H1 (cell line): Measurements from ENCODE around the gene RSPH9. TPM values are rescaled to one million over a fixed set of nuclear protein-coding genes. Genes with fewer than 3 reads are reported as not detected.

Experiments
- CTCF ChIA-PET: fragments of 300-600 bp; sonication (Branson Sonifier 250); formaldehyde crosslinking; loops from one replicate; lab custom pipeline; 2021; ENCODE audit not compliant: partially characterized antibody; lab: Charles Lee
- POLR2A ChIA-PET: fragments of 300-600 bp; sonication (Branson Sonifier 250); formaldehyde crosslinking; loops from one replicate; lab custom pipeline; 2021; ENCODE audit warnings: inconsistent platforms; ENCODE audit not compliant: partially characterized antibody; lab: Charles Lee
- DNase-seq, 2 experiments: peaks; one replicate each; pipeline versions ENCODE4 v3.0.0 to v3.0.0-alpha.2; 2010 to 2022; ENCODE audit warnings: low spot score in 2 of 2, low read depth in 1 of 2, mixed read lengths in 1 of 2
- FAIRE-seq: peaks from 2 replicates; lab custom pipeline; 2011; peaks lifted over from hg19 to GRCh38; lab: Jason Lieb, UNC
- H2AFZ ChIP-seq: 2 replicates; pipeline ENCODE4 v1.8.1; 2012; ENCODE audit warnings: low read length, inconsistent platforms
- H2AK5ac ChIP-seq: 2 replicates; pipeline ENCODE4 v1.6.1; 2013; ENCODE audit warnings: low read depth, low read length
- H2BK120ac ChIP-seq: replicated peaks from 2 replicates; pipeline ENCODE3; 2013; ENCODE audit warnings: low read depth, low read length, inconsistent platforms
- H2BK12ac ChIP-seq: 2 replicates; pipeline ENCODE4 v1.6.1; 2013; ENCODE audit warnings: low read depth, low read length
- H2BK15ac ChIP-seq: 2 replicates; pipeline ENCODE4 v1.6.1; 2013; ENCODE audit warnings: low read length
- H2BK20ac ChIP-seq: 2 replicates; pipeline ENCODE4 v1.6.1; 2013; ENCODE audit warnings: low read length
- H2BK5ac ChIP-seq: 2 replicates; pipeline ENCODE4 v1.6.1; 2013; ENCODE audit warnings: low read depth, low read length
- H3K14ac ChIP-seq: 2 replicates; pipeline ENCODE4 v1.6.1; 2013; ENCODE audit warnings: inconsistent platforms; ENCODE audit not compliant: insufficient read length
- H3K18ac ChIP-seq: 2 replicates; pipeline ENCODE4 v1.6.1; 2013; ENCODE audit warnings: low read length; ENCODE audit errors: extremely low read depth
- H3K23ac ChIP-seq: 2 replicates; pipeline ENCODE4 v1.6.1; 2013; ENCODE audit warnings: inconsistent platforms; ENCODE audit not compliant: insufficient read length
- H3K23me2 ChIP-seq: 2 replicates; pipeline ENCODE4 v1.6.1; 2013; ENCODE audit warnings: low read depth, low read length
- H3K27ac ChIP-seq: 2 replicates; pipeline ENCODE4 v1.6.1; 2011; ENCODE audit warnings: low read depth, low read length, inconsistent platforms
- H3K27me3 ChIP-seq, 4 experiments: replicated peaks in 1 of 4; 1 replicate in 1 of 4; 2 replicates in 3 of 4; pipeline versions ENCODE4 v1.6.1 to v1.8.1; 2011 to 2013; ENCODE audit warnings: low read length in 3 of 4, mild to moderate bottlenecking in 3 of 4, inconsistent platforms in 2 of 4, mixed read lengths in 2 of 4, moderate library complexity in 1 of 4; ENCODE audit not compliant: control insufficient read depth in 3 of 4, insufficient read depth in 3 of 4; ENCODE audit errors: extremely low read depth in 1 of 4
- H3K36me3 ChIP-seq, 4 experiments: 2 replicates each; pipeline versions ENCODE4 v1.6.1 to v1.8.1; 2011 to 2013; ENCODE audit warnings: mild to moderate bottlenecking in 4 of 4, low read length in 3 of 4, moderate library complexity in 2 of 4, control low read depth in 1 of 4, inconsistent platforms in 1 of 4; ENCODE audit not compliant: insufficient read depth in 4 of 4, control insufficient read depth in 2 of 4
- H3K4ac ChIP-seq: replicated peaks from 2 replicates; pipeline ENCODE3; 2013; ENCODE audit warnings: low read length, low read depth, mixed read lengths, inconsistent platforms; ENCODE audit not compliant: insufficient read length
- H3K4me1 ChIP-seq, 4 experiments: replicated peaks in 1 of 4; 1 replicate in 1 of 4; 2 replicates in 3 of 4; pipeline versions ENCODE4 v1.6.1 to v1.8.1; 2011 to 2013; ENCODE audit warnings: low read length in 3 of 4, inconsistent platforms in 2 of 4, mixed read lengths in 1 of 4; ENCODE audit not compliant: insufficient read depth in 4 of 4, control insufficient read depth in 3 of 4
- H3K4me2 ChIP-seq, 2 experiments: 2 replicates each; pipeline versions ENCODE4 v1.6.1 to v1.8.1; 2011 to 2013; ENCODE audit warnings: low read depth in 2 of 2, low read length in 2 of 2, control low read depth in 1 of 2, inconsistent platforms in 1 of 2, mild to moderate bottlenecking in 1 of 2; ENCODE audit not compliant: insufficient read depth in 1 of 2
- H3K4me3 ChIP-seq, 4 experiments: fragments of 200-600, 300-600 bp in 1 of 4; sonication (generic), shearing (Covaris generic), sonication (Bioruptor Twin) in 1 of 4; 2 replicates each; pipeline versions ENCODE4 v1.5.1 to v1.8.1; 2011 to 2016; ENCODE audit warnings: low read length in 4 of 4, low read depth in 3 of 4, control low read depth in 2 of 4, inconsistent platforms in 2 of 4, mild to moderate bottlenecking in 2 of 4, mixed read lengths in 1 of 4, moderate library complexity in 1 of 4; ENCODE audit not compliant: insufficient read depth in 2 of 4; ENCODE audit errors: extremely low read depth in 1 of 4
- H3K56ac ChIP-seq: replicated peaks from 2 replicates; pipeline ENCODE3; 2013; ENCODE audit warnings: low read depth, mild to moderate bottlenecking, mixed read lengths, low read length, inconsistent platforms; ENCODE audit not compliant: insufficient read length
- H3K79me1 ChIP-seq: 2 replicates; pipeline ENCODE4 v1.6.1; 2013; ENCODE audit warnings: low read depth, low read length, control low read depth
- H3K79me2 ChIP-seq, 2 experiments: 2 replicates each; pipeline versions ENCODE4 v1.6.1 to v1.8.1; 2012 to 2013; ENCODE audit warnings: low read length in 2 of 2, mild to moderate bottlenecking in 2 of 2, inconsistent platforms in 1 of 2; ENCODE audit not compliant: insufficient read depth in 2 of 2, control insufficient read depth in 1 of 2
- H3K9ac ChIP-seq, 4 experiments: replicated peaks in 1 of 4; 1 replicate in 1 of 4; 2 replicates in 3 of 4; pipeline versions ENCODE4 v1.6.1 to v1.8.1; 2011 to 2013; ENCODE audit warnings: low read depth in 3 of 4, low read length in 3 of 4, control low read depth in 2 of 4, mild to moderate bottlenecking in 2 of 4, moderate library complexity in 2 of 4, inconsistent platforms in 1 of 4; ENCODE audit errors: extremely low read depth in 1 of 4
- H3K9me3 ChIP-seq, 2 experiments: 2 replicates each; pipeline versions ENCODE4 v1.6.1 to v1.8.1; 2012 to 2013; ENCODE audit warnings: mild to moderate bottlenecking in 2 of 2, moderate library complexity in 2 of 2, control low read depth in 1 of 2, inconsistent platforms in 1 of 2, low read depth in 1 of 2, low read length in 1 of 2, mixed read lengths in 1 of 2; ENCODE audit not compliant: insufficient read depth in 2 of 2
- H4K20me1 ChIP-seq, 2 experiments: replicated peaks in 1 of 2; 2 replicates each; pipeline versions ENCODE3 to v1.8.1; 2011 to 2013; ENCODE audit warnings: inconsistent platforms in 2 of 2, low read length in 2 of 2, mild to moderate bottlenecking in 1 of 2; ENCODE audit not compliant: insufficient read depth in 2 of 2, control insufficient read depth in 1 of 2
- H4K5ac ChIP-seq: 2 replicates; pipeline ENCODE4 v1.6.1; 2013; ENCODE audit warnings: low read length, low read depth, mixed read lengths, inconsistent platforms; ENCODE audit not compliant: insufficient read length
- H4K8ac ChIP-seq: 2 replicates; pipeline ENCODE4 v1.8.0; 2013; ENCODE audit warnings: mild to moderate bottlenecking, moderate library complexity, low read length, inconsistent platforms; ENCODE audit not compliant: insufficient read depth; ENCODE audit errors: extremely low read depth
- H4K91ac ChIP-seq: replicated peaks from 2 replicates; pipeline ENCODE3; 2013; ENCODE audit warnings: low read length, mixed read lengths, inconsistent platforms; ENCODE audit not compliant: insufficient read length
- ASH2L ChIP-seq: fragments of 200-600, 300-600 bp; sonication (generic); IDR thresholded peaks from one replicate; pipeline ENCODE4 v1.7.1; 2017; ENCODE audit warnings: low read length
- CHD2 ChIP-seq: IDR thresholded peaks from 2 replicates; pipeline ENCODE4 v1.6.1; 2012; ENCODE audit warnings: low read length, improper control_type of control experiment
- EP300 ChIP-seq, 2 experiments: IDR thresholded peaks; 1 replicate in 1 of 2; 2 replicates in 1 of 2; pipeline ENCODE4 v1.6.1; 2011 to 2012; ENCODE audit warnings: low read depth in 2 of 2, low read length in 2 of 2, mild to moderate bottlenecking in 2 of 2, borderline replicate concordance in 1 of 2, inconsistent platforms in 1 of 2, moderate library complexity in 1 of 2
- RFX5 ChIP-seq: IDR thresholded peaks from 2 replicates; pipeline ENCODE4 v1.6.1; 2011; ENCODE audit warnings: low read depth, low read length, improper control_type of control experiment, borderline replicate concordance
- SP2 ChIP-seq: IDR thresholded peaks from 2 replicates; pipeline ENCODE4 v1.6.1; 2012; ENCODE audit warnings: mild to moderate bottlenecking, low read length, inconsistent platforms
- ZNF274 ChIP-seq: IDR thresholded peaks from 2 replicates; pipeline ENCODE4 v1.7.0; 2012; ENCODE audit warnings: low read length, borderline replicate concordance; ENCODE audit errors: extremely low read depth
- WGBS, 2 experiments: shearing (Covaris generic) in 1 of 2; methylation state at CpG; one replicate each; pipeline versions ENCODE4 v1.1.6 to v1.1.7; 2013 to 2015; ENCODE audit warnings: low lambda C conversion rate in 2 of 2, mixed read lengths in 2 of 2, inconsistent platforms in 1 of 2, low coverage in 1 of 2, missing lambda C conversion rate in 1 of 2; ENCODE audit not compliant: insufficient replicate concordance in 2 of 2, insufficient coverage in 1 of 2, insufficient read length in 1 of 2; ENCODE audit errors: extremely low coverage in 1 of 2, missing lambda C conversion rate in 1 of 2; 5-methylcytosine and 5-hydroxymethylcytosine counted together
- polyA plus RNA-seq, 7 experiments: library from polyadenylated mRNA; depleted of rRNA in 3 of 7; stranded (reverse) in 5 of 7; unstranded in 2 of 7; fragments of >200 nt in 5 of 7; fragments of 200-250 nt in 2 of 7; gene quantifications; 1 replicate in 5 of 7; 2 replicates in 1 of 7; 4 replicates in 1 of 7; pipeline versions ENCODE4 v1.2.1 to v1.2.3, GENCODE V29; 2011 to 2013; ENCODE audit warnings: missing spikeins in 2 of 7, mixed read lengths in 2 of 7
- total RNA-seq: library from RNA; stranded (reverse); fragmentation: NEBNext Ultra II Directional; extraction: Animal tissue kit (Norgen Biotek cat#: 25700); gene quantifications from 2 replicates; pipeline ENCODE4 v1.2.1, GENCODE V29; 2021
- TF ChIP-seq, protein P1 (sequence below): IDR thresholded peaks from 2 replicates; pipeline ENCODE4 v1.6.1; 2012; ENCODE audit warnings: inconsistent platforms

RSPH9 gene
- total and polyA plus RNA-seq, 2 of the 8 experiments (the other 6 are each of a cell fraction or from before 2014, with no cell fraction given), result 0.15 to 0.23 TPM

DNA sequence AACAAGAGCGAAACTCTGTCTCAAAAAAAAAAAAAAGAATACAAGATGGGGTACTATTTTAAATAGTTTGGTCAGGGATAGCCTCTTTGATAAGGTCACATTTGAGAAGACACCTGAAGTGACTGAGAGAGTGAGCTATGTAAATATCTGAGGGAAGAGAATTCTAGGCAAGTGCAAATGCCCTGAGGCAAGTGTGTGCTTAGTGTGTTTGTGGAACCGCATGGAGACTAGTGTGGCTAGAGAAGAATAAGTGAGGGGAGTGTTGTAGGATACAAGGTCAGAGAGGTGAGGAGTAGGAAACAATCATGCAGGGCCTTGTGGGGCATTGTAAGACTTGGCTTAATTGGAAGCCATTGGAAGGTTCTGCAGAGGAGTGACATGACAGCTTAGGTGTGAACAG lies 3.4 kb downstream of the RSPH9 start:
- Histone ChIP-seq H4K20me1 (no peaks in the 10 kb centered on the region), H3K4me2 (no peak overlapping the region), H4K8ac (no peak overlapping the region), H3K56ac (peak overlapping the region; percentile 59), H3K23ac (no peak overlapping the region), H3K79me2 (no peaks in the 10 kb centered on the region), H4K91ac (no peak overlapping the region), H4K5ac (no peak overlapping the region), H2BK15ac (no peak overlapping the region), H3K27me3 (no peaks in the 10 kb centered on the region), H2BK5ac (no peak overlapping the region), H3K79me1 (no peaks in the 10 kb centered on the region), H2BK12ac (no peak overlapping the region), H3K27ac (no peak overlapping the region), H2AK5ac (no peak overlapping the region; the same call in 1 of the 2 replicates), H3K9ac (no peak overlapping the region), H2BK20ac (peak overlapping the region; percentile 72; the same call in 1 of the 2 replicates), H3K23me2 (peaks cover 3% of the 10 kb centered on the region; the same call in 1 of the 2 replicates), H3K9me3 (no peaks in the 10 kb centered on the region), H2AFZ (no peak overlapping the region), H3K4me3 (no peak overlapping the region), H3K18ac (no peak overlapping the region), H3K4me1 (no peaks in the 10 kb centered on the region; a peak in 1 of 7 replicates), H3K4ac (peak overlapping the region; percentile 69), H3K36me3 (no peaks in the 10 kb centered on the region), H2BK120ac (no peak overlapping the region), H3K14ac (no peak overlapping the region)
- POLR2A ChIA-PET, result interaction anchor here (1.0 to 5.6 kb wide), 2 partner anchors 20 to 40 kb away, joined by 3 to 33 read pairs; no protein-coding TSS in a partner anchor
- TF ChIP-seq, protein P1, sequence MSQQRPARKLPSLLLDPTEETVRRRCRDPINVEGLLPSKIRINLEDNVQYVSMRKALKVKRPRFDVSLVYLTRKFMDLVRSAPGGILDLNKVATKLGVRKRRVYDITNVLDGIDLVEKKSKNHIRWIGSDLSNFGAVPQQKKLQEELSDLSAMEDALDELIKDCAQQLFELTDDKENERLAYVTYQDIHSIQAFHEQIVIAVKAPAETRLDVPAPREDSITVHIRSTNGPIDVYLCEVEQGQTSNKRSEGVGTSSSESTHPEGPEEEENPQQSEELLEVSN, result no peak
- TF ChIP-seq ZNF274, result no peak
- TF ChIP-seq RFX5, result no peak
- no peak for TF ChIP-seq ASH2L
- no peak for TF ChIP-seq EP300 (IDR thresholded peaks at IDR 0.05; ENCODE audit: borderline replicate concordance in 1 of 2, low read depth in 2 of 2, low read length in 2 of 2)
- no peak for TF ChIP-seq SP2
- TF ChIP-seq CHD2, result no peak
- FAIRE-seq (no peak), DNase-seq (no peak)
- CTCF ChIA-PET, result interaction anchor here (0.9 to 4.5 kb wide), 2 partner anchors 19 to 111 kb away, joined by 3 to 35 read pairs; no protein-coding TSS in a partner anchor
- 94% methylated on average over 1 of the region's 2 CpGs; no CpG with 5 or more reads in 1 of the 2 experiments for WGBS, 2 experiments
